Measurements from ENCODE around the gene RABGAP1. TPM values are rescaled to one million over a fixed set of nuclear protein-coding genes. Genes with fewer than 3 reads are reported as not detected.

Gene RABGAP1
- total and polyA plus RNA-seq, 10 of the 15 experiments (the other 5 are each of a cell fraction or from before 2014, with no cell fraction given): 2.6 to 31.6 (median 12.5) TPM

- TF ChIP-seq, protein P1, sequence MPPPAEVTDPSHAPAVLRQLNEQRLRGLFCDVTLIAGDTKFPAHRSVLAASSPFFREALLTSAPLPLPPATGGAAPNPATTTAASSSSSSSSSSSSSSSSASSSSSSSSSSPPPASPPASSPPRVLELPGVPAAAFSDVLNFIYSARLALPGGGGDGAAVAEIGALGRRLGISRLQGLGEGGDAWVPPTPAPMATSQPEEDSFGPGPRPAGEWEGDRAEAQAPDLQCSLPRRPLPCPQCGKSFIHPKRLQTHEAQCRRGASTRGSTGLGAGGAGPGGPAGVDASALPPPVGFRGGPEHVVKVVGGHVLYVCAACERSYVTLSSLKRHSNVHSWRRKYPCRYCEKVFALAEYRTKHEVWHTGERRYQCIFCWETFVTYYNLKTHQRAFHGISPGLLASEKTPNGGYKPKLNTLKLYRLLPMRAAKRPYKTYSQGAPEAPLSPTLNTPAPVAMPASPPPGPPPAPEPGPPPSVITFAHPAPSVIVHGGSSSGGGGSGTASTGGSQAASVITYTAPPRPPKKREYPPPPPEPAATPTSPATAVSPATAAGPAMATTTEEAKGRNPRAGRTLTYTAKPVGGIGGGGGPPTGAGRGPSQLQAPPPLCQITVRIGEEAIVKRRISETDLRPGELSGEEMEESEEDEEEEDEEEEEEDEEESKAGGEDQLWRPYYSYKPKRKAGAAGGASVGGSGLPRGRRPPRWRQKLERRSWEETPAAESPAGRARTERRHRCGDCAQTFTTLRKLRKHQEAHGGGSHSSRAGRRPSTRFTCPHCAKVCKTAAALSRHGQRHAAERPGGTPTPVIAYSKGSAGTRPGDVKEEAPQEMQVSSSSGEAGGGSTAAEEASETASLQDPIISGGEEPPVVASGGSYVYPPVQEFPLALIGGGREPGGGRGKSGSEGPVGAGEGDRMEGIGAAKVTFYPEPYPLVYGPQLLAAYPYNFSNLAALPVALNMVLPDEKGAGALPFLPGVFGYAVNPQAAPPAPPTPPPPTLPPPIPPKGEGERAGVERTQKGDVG (CRISPR knock-in tag; IDR thresholded peaks at IDR 0.05): no peak
- TF ChIP-seq TBL1XR1 (IDR thresholded peaks at IDR 0.05; ENCODE audit: low read depth, low read length): no peak
- TF ChIP-seq, protein P2, sequence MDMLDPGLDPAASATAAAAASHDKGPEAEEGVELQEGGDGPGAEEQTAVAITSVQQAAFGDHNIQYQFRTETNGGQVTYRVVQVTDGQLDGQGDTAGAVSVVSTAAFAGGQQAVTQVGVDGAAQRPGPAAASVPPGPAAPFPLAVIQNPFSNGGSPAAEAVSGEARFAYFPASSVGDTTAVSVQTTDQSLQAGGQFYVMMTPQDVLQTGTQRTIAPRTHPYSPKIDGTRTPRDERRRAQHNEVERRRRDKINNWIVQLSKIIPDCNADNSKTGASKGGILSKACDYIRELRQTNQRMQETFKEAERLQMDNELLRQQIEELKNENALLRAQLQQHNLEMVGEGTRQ (IDR thresholded peaks at IDR 0.05; ENCODE audit: borderline replicate concordance, low read depth, low read length): no peak
- TF ChIP-seq SPI1 (IDR thresholded peaks at IDR 0.05; ENCODE audit: borderline replicate concordance, insufficient read depth, low read depth, low read length): no peak
- TF ChIP-seq NRF1 (conservative IDR thresholded peaks at IDR 0.05; ENCODE audit: low read depth, low read length): no peak
- TF ChIP-seq NBN (IDR thresholded peaks at IDR 0.05): no peak
These were observed 34.4 kb downstream of the RABGAP1 start (continued) for GRCh38 chr9:122975196-122975595.

DNA sequence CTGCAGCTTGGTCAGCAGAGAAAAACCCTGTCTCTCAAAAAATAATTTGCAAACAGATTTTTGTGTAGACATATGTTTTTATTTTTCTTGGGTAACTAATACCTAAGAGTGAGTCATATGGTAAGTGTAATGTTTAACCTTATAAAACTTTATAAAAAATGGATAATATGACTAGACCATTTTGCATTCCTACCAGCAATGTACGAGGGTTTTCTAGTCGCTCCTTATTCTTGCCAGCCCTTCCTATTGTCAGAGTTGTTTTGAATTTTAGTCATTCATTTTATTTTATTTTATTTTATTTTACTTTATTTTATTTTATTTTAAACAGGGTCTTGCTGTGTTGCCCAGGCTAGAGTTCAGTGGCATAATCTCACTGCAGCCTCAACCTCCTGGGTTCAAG is 37.8 kb downstream of the RABGAP1 start:
- FAIRE-seq (no peak), ATAC-seq (no peak), DNase-seq (ENCODE audit: low read depth, low spot score) (no peak)
- H3K27me3 ChIP-seq (replicated peaks in 1 of 2; ENCODE audit: control insufficient read depth in 2 of 2, insufficient read depth in 2 of 2, low read length in 1 of 2): no peaks in the 10 kb centered on the region
- H3K4me1 ChIP-seq (ENCODE audit: control insufficient read depth, insufficient read depth, low read length): no peaks in the 10 kb centered on the region
- H3K4me3 ChIP-seq: no peak overlapping the region
- no peak overlapping the region for H3K27ac ChIP-seq (ENCODE audit: control insufficient read depth, insufficient read depth)
- no TSS peak for BruUV-seq (replicated peaks)
- H4K20me1 ChIP-seq (ENCODE audit: control insufficient read depth, insufficient read depth): no peaks in the 10 kb centered on the region
- intact Hi-C loops (cut with micrococcal nuclease; ENCODE audit: unreplicated experiment) (no loop called here), in situ Hi-C loops (cut with MboI) (no loop called here)
- ChIA-PET SMC1A (ENCODE audit: uncharacterized antibody, unreplicated experiment) (interaction anchor here (0.6 kb wide), 1 partner anchor 104 kb away, joined by 3 read pairs; no protein-coding TSS in a partner anchor), CTCF (interaction anchor here (0.6 kb wide), 1 partner anchor 13 kb away, joined by 3 read pairs; no protein-coding TSS in a partner anchor), RAD21 (ENCODE audit: unreplicated experiment) (no interaction called here), POLR2A (no interaction called here)
- H3K36me3 ChIP-seq (ENCODE audit: control insufficient read depth in 2 of 2, insufficient read depth in 2 of 2, low read length in 1 of 2): no peaks in the 10 kb centered on the region; a peak in 2 of 4 replicates
- H3K79me2 ChIP-seq (ENCODE audit: control insufficient read depth, insufficient read depth, low read length): no peaks in the 10 kb centered on the region; the same call in 1 of the 2 replicates
- H3K9me3 ChIP-seq (replicated peaks; ENCODE audit: control insufficient read depth, insufficient read depth, low read length): no peaks in the 10 kb centered on the region
- WGBS (ENCODE audit: insufficient coverage, insufficient replicate concordance, low lambda C conversion rate, missing lambda C conversion rate): 46% methylated on average over 2 of the region's 2 CpGs
- no peak overlapping the region for H3K4me2 ChIP-seq (ENCODE audit: control insufficient read depth, insufficient read depth)
- TF ChIP-seq ZNF384 (IDR thresholded peaks at IDR 0.05; ENCODE audit: borderline replicate concordance, low read depth, low read length) (no peak), FOXM1 (IDR thresholded peaks at IDR 0.05; ENCODE audit: low read depth, low read length) (no peak), E2F4 (IDR thresholded peaks at IDR 0.05; ENCODE audit: low read depth, low read length) (no peak), MYB (IDR thresholded peaks at IDR 0.05; ENCODE audit: borderline replicate concordance, low read depth, low read length) (no peak), RAD51 (IDR thresholded peaks at IDR 0.05) (no peak), NR2F1 (conservative IDR thresholded peaks at IDR 0.05) (no peak), EED (IDR thresholded peaks at IDR 0.05; ENCODE audit: low read depth) (no peak), EZH2 (IDR thresholded peaks at IDR 0.05; ENCODE audit: borderline replicate concordance, control insufficient read depth, low read depth, low read length) (no peak), DPF2 (IDR thresholded peaks at IDR 0.05) (no peak), TBL1XR1 (IDR thresholded peaks at IDR 0.05; ENCODE audit: low read depth, low read length) (no peak), MYC (IDR thresholded peaks at IDR 0.05; ENCODE audit: insufficient read depth, insufficient read length, insufficient replicate concordance, low read length, severe bottlenecking) (no peak), TCF3 (IDR thresholded peaks at IDR 0.05; ENCODE audit: borderline replicate concordance, insufficient read depth, low read depth, low read length) (no peak), ZBED1 (IDR thresholded peaks at IDR 0.05; ENCODE audit: borderline replicate concordance) (no peak)
- TF ChIP-seq, protein P3, sequence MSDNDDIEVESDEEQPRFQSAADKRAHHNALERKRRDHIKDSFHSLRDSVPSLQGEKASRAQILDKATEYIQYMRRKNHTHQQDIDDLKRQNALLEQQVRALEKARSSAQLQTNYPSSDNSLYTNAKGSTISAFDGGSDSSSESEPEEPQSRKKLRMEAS (IDR thresholded peaks at IDR 0.05; ENCODE audit: low read depth, low read length): no peak
- H2AFZ ChIP-seq (ENCODE audit: control insufficient read depth, low read depth, low read length): no peak overlapping the region
- no peak overlapping the region for H3K9ac ChIP-seq (ENCODE audit: control insufficient read depth, insufficient read depth, low read length)
